CD4-positive, alpha-beta T cell treated with Interleukin-12 subunit alpha and Interleukin-12 subunit beta, for 1 hour (primary cell): ENCODE data around the gene KCNG2.

Experiments used
- DNase-seq: peaks from one replicate; pipeline ENCODE4 v3.0.0-alpha.2; 2020

Gene KCNG2

GRCh38 chr18:79928563-79928960, 130.8 kb downstream of the KCNG2 start:
- no peak for DNase-seq

- DNase-seq = no peak
These were observed 132.4 kb downstream of the KCNG2 start for GRCh38 chr18:79930020-79930642.

GRCh38 chr18:79931475-79931874, 133.7 kb downstream of the KCNG2 start:
- no peak for DNase-seq

GRCh38 chr18:79932907-79933306, 135.2 kb downstream of the KCNG2 start:
- DNase-seq = no peak

- DNase-seq = no peak
These were observed 136.0 kb downstream of the KCNG2 start for GRCh38 chr18:79933765-79934164.

- no peak for DNase-seq
These were observed 136.8 kb downstream of the KCNG2 start for GRCh38 chr18:79934311-79935097.

GRCh38 chr18:79935098-79935480, 137.4 kb downstream of the KCNG2 start:
- DNase-seq = no peak

GRCh38 chr18:79935499-79935898, 137.8 kb downstream of the KCNG2 start:
- no peak for DNase-seq

- no peak for DNase-seq
These were observed 138.2 kb downstream of the KCNG2 start for GRCh38 chr18:79935925-79936324.

- no peak for DNase-seq
These were observed 138.9 kb downstream of the KCNG2 start for GRCh38 chr18:79936641-79937040.

- DNase-seq = no peak
These were observed 139.5 kb downstream of the KCNG2 start for GRCh38 chr18:79937103-79937860.

GRCh38 chr18:79938196-79938595, 140.5 kb downstream of the KCNG2 start:
- DNase-seq = no peak

- DNase-seq = no peak
These were observed 141.4 kb downstream of the KCNG2 start for GRCh38 chr18:79939096-79939495.

GRCh38 chr18:79940126-79940813, 142.5 kb downstream of the KCNG2 start:
- DNase-seq = no peak

GRCh38 chr18:79940814-79941472, 143.2 kb downstream of the KCNG2 start:
- DNase-seq = no peak

GRCh38 chr18:79941473-79942119, 143.9 kb downstream of the KCNG2 start:
- DNase-seq = no peak

GRCh38 chr18:79942211-79942610, 144.5 kb downstream of the KCNG2 start:
- DNase-seq = no peak

GRCh38 chr18:79942786-79943607, 145.3 kb downstream of the KCNG2 start:
- DNase-seq = no peak

- no peak for DNase-seq
These were observed 145.9 kb downstream of the KCNG2 start for GRCh38 chr18:79943608-79944125.

- peak; percentile 24 for DNase-seq
These were observed 146.5 kb downstream of the KCNG2 start for GRCh38 chr18:79944126-79944731.

- peak; percentile 20 for DNase-seq
These were observed 147.0 kb downstream of the KCNG2 start for GRCh38 chr18:79944746-79945117.
